A549 (cell line): ENCODE data around the gene SGO2. TPM values are rescaled to one million over a fixed set of nuclear protein-coding genes. Genes with fewer than 3 reads are reported as not detected.

ENCODE experiments used
- ATAC-seq, 2 experiments: fragments of 200-7000 bp in 1 of 2; fragments of >200 bp in 1 of 2; cut with Nextera tagmentation in 1 of 2; cut with Tn5 transposase in 1 of 2; 3 replicates each; pipeline versions ENCODE4 v1.8.0 to v1.9.1; 2018 to 2020; ENCODE audit warnings: mild to moderate bottlenecking in 1 of 2, moderate library complexity in 1 of 2
- CTCF ChIA-PET: fragments of 300-600 bp; sonication (Branson Sonifier 250); formaldehyde crosslinking; extraction: SDS; loops from one replicate; lab custom pipeline; 2021; ENCODE audit warnings: antibody characterized with exemption, inconsistent platforms; lab: Yijun Ruan, JAX
- POLR2A ChIA-PET: fragments of 350-600 bp; formaldehyde crosslinking; extraction: SDS; loops from one replicate; lab custom pipeline; 2021; ENCODE audit warnings: antibody characterized with exemption, inconsistent platforms; lab: Yijun Ruan, JAX
- DNase-seq, 2 experiments: peaks; one replicate each; pipeline versions ENCODE4 v3.0.0 to v3.0.0-alpha.2; 2011 to 2016; ENCODE audit warnings: low read depth in 1 of 2, low spot score in 1 of 2
- FAIRE-seq: peaks from 2 replicates; lab custom pipeline; 2011; peaks lifted over from hg19 to GRCh38; lab: Jason Lieb, UNC
- H3K27ac ChIP-seq, 2 experiments: fragments of >200 bp; sonication (Bioruptor Twin); formaldehyde crosslinking; 3 replicates each; pipeline ENCODE4 v1.5.1; 2016 to 2017
- H3K4me1 ChIP-seq: fragments of >200 bp; sonication (Bioruptor Twin); formaldehyde crosslinking; 3 replicates; pipeline ENCODE4 v1.6.1; 2016
- H3K4me2 ChIP-seq: fragments of >200 bp; sonication (Bioruptor Twin); formaldehyde crosslinking; 3 replicates; pipeline ENCODE4 v1.6.1; 2016
- H3K4me3 ChIP-seq: fragments of >200 bp; sonication (Bioruptor Twin); formaldehyde crosslinking; 3 replicates; pipeline ENCODE4 v1.5.1; 2016
- H3K9me3 ChIP-seq: fragments of >200 bp; sonication (Bioruptor Twin); formaldehyde crosslinking; 3 replicates; pipeline ENCODE4 v1.6.1; 2016
- BHLHE40 ChIP-seq: IDR thresholded peaks from 2 replicates; pipeline ENCODE4 v1.6.1; 2012; ENCODE audit warnings: low read depth, low read length, inconsistent platforms
- CBX8 ChIP-seq: fragments of 200-600 bp; sonication (generic); IDR thresholded peaks from 2 replicates; pipeline ENCODE4 v1.6.1; 2016
- CEBPB ChIP-seq, 2 experiments: fragments of >200 bp in 1 of 2; sonication (Bioruptor Twin) in 1 of 2; formaldehyde crosslinking in 1 of 2; IDR thresholded peaks; 2 replicates each; pipeline ENCODE4 v1.6.1; 2012 to 2016
- CHD2 ChIP-seq: fragments of 150-350 bp; IDR thresholded peaks from 2 replicates; pipeline ENCODE4 v1.6.1; 2014; ENCODE audit warnings: low read length; ENCODE audit not compliant: partially characterized antibody
- CHD4 ChIP-seq: fragments of 200-600 bp; sonication (generic); IDR thresholded peaks from 2 replicates; pipeline ENCODE4 v1.6.1; 2016; ENCODE audit warnings: antibody characterized with exemption, mild to moderate bottlenecking, borderline replicate concordance
- EHF ChIP-seq: fragments of 250-450 bp; sonication (Bioruptor Pico); IDR thresholded peaks from 2 replicates; pipeline ENCODE4 v1.5.0; 2020; ENCODE audit warnings: mild to moderate bottlenecking
- EHMT2 ChIP-seq: fragments of 200-600 bp; sonication (generic); IDR thresholded peaks from 2 replicates; pipeline ENCODE4 v1.6.1; 2016; ENCODE audit warnings: antibody characterized with exemption, low read depth, mild to moderate bottlenecking, moderate library complexity
- ELK1 ChIP-seq: fragments of 150-350 bp; IDR thresholded peaks from 2 replicates; pipeline ENCODE4 v1.6.1; 2014; ENCODE audit warnings: low read depth, mild to moderate bottlenecking, low read length
- FOSL2 ChIP-seq, 2 experiments: fragments of 450-650 bp in 1 of 2; fragments of >200 bp in 1 of 2; sonication (Bioruptor Twin) in 1 of 2; formaldehyde crosslinking; IDR thresholded peaks; 2 replicates each; pipeline versions ENCODE4 v1.5.0 to v1.6.1; 2016 to 2020; ENCODE audit warnings: mild to moderate bottlenecking in 1 of 2, moderate library complexity in 1 of 2
- GATA3 ChIP-seq: IDR thresholded peaks from 2 replicates; pipeline ENCODE4 v1.6.1; 2012; ENCODE audit warnings: borderline replicate concordance
- HDAC2 ChIP-seq: fragments of 200-600 bp; sonication (generic); IDR thresholded peaks from 2 replicates; pipeline ENCODE4 v1.6.1; 2016
- HMGXB4 ChIP-seq: fragments of 250-450 bp; sonication (Bioruptor Pico); IDR thresholded peaks from 2 replicates; pipeline ENCODE4 v1.5.0; 2021; ENCODE audit warnings: mild to moderate bottlenecking, moderate library complexity, borderline replicate concordance
- HOXB5 ChIP-seq: fragments of 250-450 bp; sonication (Bioruptor Pico); IDR thresholded peaks from 2 replicates; pipeline ENCODE4 v1.5.0; 2020; ENCODE audit warnings: mild to moderate bottlenecking, moderate library complexity
- KDM1A ChIP-seq: fragments of 200-600 bp; sonication (generic); IDR thresholded peaks from 2 replicates; pipeline ENCODE4 v1.6.1; 2016; ENCODE audit warnings: low read depth, mild to moderate bottlenecking
- KDM5A ChIP-seq: fragments of 200-600 bp; sonication (generic); IDR thresholded peaks from 2 replicates; pipeline ENCODE4 v1.6.1; 2016; ENCODE audit warnings: antibody characterized with exemption, mild to moderate bottlenecking
- MAFK ChIP-seq: fragments of 450-650 bp; IDR thresholded peaks from 2 replicates; pipeline ENCODE4 v1.6.1; 2014; ENCODE audit not compliant: partially characterized antibody
- NPAS2 ChIP-seq: fragments of 250-450 bp; sonication (Bioruptor Pico); IDR thresholded peaks from 2 replicates; pipeline ENCODE4 v1.8.0; 2022; ENCODE audit warnings: mild to moderate bottlenecking, moderate library complexity, borderline replicate concordance
- PBX3 ChIP-seq: IDR thresholded peaks from 2 replicates; pipeline ENCODE4 v1.6.1; 2012
- PHF8 ChIP-seq: fragments of 200-600 bp; sonication (generic); IDR thresholded peaks from 2 replicates; pipeline ENCODE4 v1.6.1; 2016; ENCODE audit warnings: low read depth, mild to moderate bottlenecking, antibody characterized with exemption, moderate library complexity, borderline replicate concordance
- POLR2A ChIP-seq: IDR thresholded peaks from 2 replicates; pipeline ENCODE4 v1.6.1; 2012; ENCODE audit warnings: mild to moderate bottlenecking, low read length
- RCOR1 ChIP-seq: fragments of 150-350 bp; IDR thresholded peaks from 2 replicates; pipeline ENCODE4 v1.6.1; 2014; ENCODE audit warnings: antibody characterized with exemption, low read length, low read depth
- REST ChIP-seq: fragments of 200-600 bp; sonication (generic); IDR thresholded peaks from 2 replicates; pipeline ENCODE4 v1.6.1; 2016; ENCODE audit warnings: antibody characterized with exemption, mild to moderate bottlenecking, moderate library complexity
- RFX5 ChIP-seq: fragments of 450-650 bp; IDR thresholded peaks from 2 replicates; pipeline ENCODE4 v1.7.1; 2014; ENCODE audit warnings: antibody characterized with exemption, mild to moderate bottlenecking, moderate library complexity
- RNF2 ChIP-seq: fragments of 200-600 bp; sonication (generic); IDR thresholded peaks from 2 replicates; pipeline ENCODE4 v1.6.1; 2016; ENCODE audit warnings: low read depth, mild to moderate bottlenecking, antibody characterized with exemption, moderate library complexity, borderline replicate concordance
- SREBF2 ChIP-seq: fragments of 450-650 bp; IDR thresholded peaks from 2 replicates; pipeline ENCODE4 v1.6.1; 2014; ENCODE audit warnings: mild to moderate bottlenecking, moderate library complexity
- USF2 ChIP-seq: fragments of 450-650 bp; IDR thresholded peaks from 2 replicates; pipeline ENCODE4 v1.6.1; 2014; ENCODE audit warnings: antibody characterized with exemption
- WGBS: methylation state at CpG from one replicate; pipeline ENCODE4 v1.1.6; 2017; ENCODE audit errors: missing lambda C conversion rate; 5-methylcytosine and 5-hydroxymethylcytosine counted together
- polyA plus RNA-seq, 4 experiments: library from polyadenylated mRNA; depleted of rRNA in 3 of 4; stranded (reverse); fragments of >200 nt; fragmentation: RNase III in 1 of 4; extraction: RNeasy Plus Mini Kit Qiagen cat#74134 plus additional on column Dnase treatment in 1 of 4; gene quantifications; 2 replicates in 3 of 4; 3 replicates in 1 of 4; pipeline ENCODE4 v1.2.3, GENCODE V29; 2011 to 2017
- TF ChIP-seq, protein P1 (sequence below): IDR thresholded peaks from 2 replicates; pipeline ENCODE4 v1.6.1; 2012

Gene SGO2
- polyA plus RNA-seq, 2 of the 4 experiments (the other 2 are of a cell fraction): 14.4 to 26.2 TPM

GRCh38 chr2:200509612-200510433, 16.2 kb upstream of the SGO2 start, which contains the start of gene KCTD18 (continued):
- no peak for TF ChIP-seq GATA3
- TF ChIP-seq MAFK: no peak
- TF ChIP-seq SREBF2: no peak
- no peak for TF ChIP-seq FOSL2 (IDR thresholded peaks at IDR 0.05)
- TF ChIP-seq FOSL2 (CRISPR knock-in tag; IDR thresholded peaks at IDR 0.05): no peak
- no peak for TF ChIP-seq CBX8
- TF ChIP-seq CHD2: no peak
- TF ChIP-seq POLR2A: peak; percentile 56
- TF ChIP-seq KDM5A: no peak
- TF ChIP-seq HOXB5 (CRISPR knock-in tag): no peak
- TF ChIP-seq REST: no peak
- TF ChIP-seq EHF (CRISPR knock-in tag): no peak; the same call in 1 of the 2 replicates
- TF ChIP-seq RNF2: no peak
- TF ChIP-seq HMGXB4 (CRISPR knock-in tag): no peak
- no peak; the same call in 1 of the 2 replicates for TF ChIP-seq CHD4
- no peak; a peak in 1 of 4 replicates for TF ChIP-seq CEBPB (IDR thresholded peaks at IDR 0.05)
- TF ChIP-seq KDM1A: no peak
- TF ChIP-seq, protein P1, sequence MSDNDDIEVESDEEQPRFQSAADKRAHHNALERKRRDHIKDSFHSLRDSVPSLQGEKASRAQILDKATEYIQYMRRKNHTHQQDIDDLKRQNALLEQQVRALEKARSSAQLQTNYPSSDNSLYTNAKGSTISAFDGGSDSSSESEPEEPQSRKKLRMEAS: 0 out of 2 replicates have a peak, but pooled peaks have one; percentile 48
- TF ChIP-seq ELK1: no peak
- TF ChIP-seq EHMT2: no peak

GRCh38 chr2:200515155-200515554, 10.9 kb upstream of the SGO2 start:
- Histone ChIP-seq H3K9me3 (0 out of 3 replicates have a peak, but pooled peaks cover 3% of the 10 kb centered on the region), H3K4me2 (no peak overlapping the region), H3K4me1 (0 out of 3 replicates have a peak, but pooled peaks cover 3% of the 10 kb centered on the region), H3K4me3 (no peak overlapping the region), H3K27ac (no peak overlapping the region)
- POLR2A ChIA-PET: no interaction called here
- no peak for FAIRE-seq
- no peak for DNase-seq
- 0% methylated on average over 1 of the region's 1 CpG for WGBS
- CTCF ChIA-PET: interaction anchor here (2.3 kb wide), 1 partner anchor 535 kb away, joined by 6 read pairs; no protein-coding TSS in a partner anchor
- no peak for ATAC-seq
- TF ChIP-seq GATA3 (no peak), PHF8 (no peak), EHF (CRISPR knock-in tag) (no peak), USF2 (no peak), NPAS2 (no peak), RNF2 (no peak), RCOR1 (no peak), CBX8 (no peak), RFX5 (no peak), BHLHE40 (no peak), HDAC2 (no peak), PBX3 (no peak)
